Keratinocyte (primary cell): Measurements from ENCODE around the gene B3GALT2.

Experiments
- EZH2 ChIP-seq: IDR thresholded peaks from one replicate; pipeline ENCODE4 v1.6.1; 2012; ENCODE audit warnings: inconsistent platforms, mild to moderate bottlenecking, low read length, moderate library complexity
- TF ChIP-seq, protein P1 (sequence below), 3 experiments: IDR thresholded peaks in 1 of 3; conservative IDR thresholded peaks in 1 of 3; optimal IDR thresholded peaks in 1 of 3; 2 replicates in 2 of 3; 3 replicates in 1 of 3; pipeline versions ENCODE3 to v1.5.1; 2011; ENCODE audit warnings: low read length in 3 of 3, mild to moderate bottlenecking in 3 of 3, moderate library complexity in 2 of 3, control low read depth in 1 of 3, inconsistent platforms in 1 of 3; ENCODE audit not compliant: insufficient read depth in 2 of 3; ENCODE audit errors: extremely low read depth in 1 of 3

DNA sequence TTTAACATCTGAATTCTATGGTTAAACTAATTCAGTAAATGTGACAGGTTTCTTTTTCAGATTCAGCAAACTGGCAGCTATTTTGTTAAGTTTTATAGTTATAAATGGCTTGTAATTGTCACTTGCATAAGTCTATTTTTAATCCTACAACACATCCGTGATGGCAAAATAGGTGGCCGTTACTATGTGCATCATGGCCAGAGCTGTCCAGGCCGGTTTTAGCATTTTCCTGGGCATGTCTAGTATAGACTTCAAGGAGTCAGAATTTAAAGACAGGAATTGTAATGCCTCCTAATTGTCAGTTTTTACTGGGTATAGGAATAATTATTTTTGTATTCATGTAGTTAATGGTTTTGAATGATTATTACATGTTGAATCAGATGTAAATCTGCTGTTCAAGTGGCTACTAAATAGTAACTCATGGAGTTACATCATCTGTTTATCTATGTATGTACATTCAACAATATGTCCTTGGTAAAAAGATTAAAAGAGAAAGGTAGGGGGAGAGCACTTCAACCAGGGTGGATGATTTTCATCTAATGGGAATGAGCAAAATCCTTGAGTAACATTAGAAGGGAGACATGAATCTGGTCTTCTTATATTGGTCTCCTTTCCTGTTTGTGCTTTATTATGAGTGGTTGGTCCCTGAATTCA is 3.2 kb upstream of the B3GALT2 start:
- TF ChIP-seq, protein P1, sequence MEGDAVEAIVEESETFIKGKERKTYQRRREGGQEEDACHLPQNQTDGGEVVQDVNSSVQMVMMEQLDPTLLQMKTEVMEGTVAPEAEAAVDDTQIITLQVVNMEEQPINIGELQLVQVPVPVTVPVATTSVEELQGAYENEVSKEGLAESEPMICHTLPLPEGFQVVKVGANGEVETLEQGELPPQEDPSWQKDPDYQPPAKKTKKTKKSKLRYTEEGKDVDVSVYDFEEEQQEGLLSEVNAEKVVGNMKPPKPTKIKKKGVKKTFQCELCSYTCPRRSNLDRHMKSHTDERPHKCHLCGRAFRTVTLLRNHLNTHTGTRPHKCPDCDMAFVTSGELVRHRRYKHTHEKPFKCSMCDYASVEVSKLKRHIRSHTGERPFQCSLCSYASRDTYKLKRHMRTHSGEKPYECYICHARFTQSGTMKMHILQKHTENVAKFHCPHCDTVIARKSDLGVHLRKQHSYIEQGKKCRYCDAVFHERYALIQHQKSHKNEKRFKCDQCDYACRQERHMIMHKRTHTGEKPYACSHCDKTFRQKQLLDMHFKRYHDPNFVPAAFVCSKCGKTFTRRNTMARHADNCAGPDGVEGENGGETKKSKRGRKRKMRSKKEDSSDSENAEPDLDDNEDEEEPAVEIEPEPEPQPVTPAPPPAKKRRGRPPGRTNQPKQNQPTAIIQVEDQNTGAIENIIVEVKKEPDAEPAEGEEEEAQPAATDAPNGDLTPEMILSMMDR (optimal IDR thresholded peaks at IDR 0.05 in 1 of 3, IDR thresholded peaks at IDR 0.05 in 1 of 3, conservative IDR thresholded peaks at IDR 0.05 in 1 of 3; ENCODE audit: extremely low read depth in 1 of 3, insufficient read depth in 2 of 3, low read length in 3 of 3), result no peak
- TF ChIP-seq EZH2, result no peak
